Measurements from ENCODE around the gene THUMPD2.

GRCh38 chr2:39715822-39716221, 63.2 kb downstream of the THUMPD2 start:
- TF ChIP-seq YY1 (IDR thresholded peaks at IDR 0.05; ENCODE audit: low read depth) (no peak), FOXM1 (IDR thresholded peaks at IDR 0.05; ENCODE audit: borderline replicate concordance, low read depth) (no peak), TAF1 (IDR thresholded peaks at IDR 0.05; ENCODE audit: low read depth) (no peak), CEBPB (IDR thresholded peaks at IDR 0.05) (no peak), TCF12 (IDR thresholded peaks at IDR 0.05; ENCODE audit: low read depth) (no peak), EGR1 (IDR thresholded peaks at IDR 0.05) (no peak), TEAD4 (IDR thresholded peaks at IDR 0.05) (no peak), RAD21 (IDR thresholded peaks at IDR 0.05; ENCODE audit: low read depth) (no peak), EP300 (IDR thresholded peaks at IDR 0.05; ENCODE audit: borderline replicate concordance) (no peak), CREB1 (IDR thresholded peaks at IDR 0.05; ENCODE audit: low read depth) (no peak), REST (IDR thresholded peaks at IDR 0.05; ENCODE audit: low read depth) (no peak), MAX (IDR thresholded peaks at IDR 0.05) (no peak)
